Nephron progenitor cell (in vitro differentiated cells): Measurements from ENCODE around the gene PLCL1.

Source experiments
- DNase-seq: peaks from one replicate; pipeline ENCODE4 v3.0.0; 2021
- H3K27ac Mint-ChIP-seq: 2 replicates; pipeline ENCODE4 v1.8.0; 2021; ENCODE audit warnings: mild to moderate bottlenecking, moderate library complexity, mixed read lengths
- H3K27me3 Mint-ChIP-seq: 2 replicates; pipeline ENCODE4 v1.8.0; 2021; ENCODE audit warnings: mild to moderate bottlenecking, low read depth, mixed read lengths; ENCODE audit not compliant: poor library complexity
- H3K36me3 Mint-ChIP-seq: 2 replicates; pipeline ENCODE4 v1.8.0; 2021; ENCODE audit warnings: low read depth, mixed read lengths
- H3K4me1 Mint-ChIP-seq: 2 replicates; pipeline ENCODE4 v1.8.0; 2021; ENCODE audit warnings: mixed read lengths
- H3K4me3 Mint-ChIP-seq: 2 replicates; pipeline ENCODE4 v1.8.0; 2021; ENCODE audit warnings: mild to moderate bottlenecking, moderate library complexity, mixed read lengths
- H3K9me3 Mint-ChIP-seq: 2 replicates; pipeline ENCODE4 v1.8.0; 2021; ENCODE audit warnings: mild to moderate bottlenecking, moderate library complexity, mixed read lengths
- CTCF ChIP-seq: fragments of 200-600 bp; sonication (generic); IDR thresholded peaks from 2 replicates; pipeline ENCODE4 v1.5.0; 2021; ENCODE audit warnings: antibody characterized with exemption

Gene PLCL1

GRCh38 chr2:197891897-197892442, 87.6 kb downstream of the PLCL1 start:
- no peak overlapping the region for H3K4me3 Mint-ChIP-seq
- H3K36me3 Mint-ChIP-seq = no peaks in the 10 kb centered on the region
- no peak for DNase-seq
- no peaks in the 10 kb centered on the region for H3K27me3 Mint-ChIP-seq
- H3K4me1 Mint-ChIP-seq = peaks cover 18% of the 10 kb centered on the region
- no peak overlapping the region for H3K27ac Mint-ChIP-seq
- TF ChIP-seq CTCF = no peak
- H3K9me3 Mint-ChIP-seq = no peaks in the 10 kb centered on the region

- Mint-ChIP-seq H3K9me3 (no peaks in the 10 kb centered on the region), H3K27ac (no peak overlapping the region), H3K27me3 (no peaks in the 10 kb centered on the region), H3K4me3 (no peak overlapping the region), H3K36me3 (no peaks in the 10 kb centered on the region), H3K4me1 (peaks cover 13% of the 10 kb centered on the region)
- no peak for TF ChIP-seq CTCF
- DNase-seq = no peak
Measured at GRCh38 chr2:197893403-197894177, 89.2 kb downstream of the PLCL1 start.

GRCh38 chr2:197894751-197895274, 90.4 kb downstream of the PLCL1 start:
- no peak for TF ChIP-seq CTCF
- Mint-ChIP-seq H3K4me1 (peaks cover 5% of the 10 kb centered on the region), H3K27ac (no peak overlapping the region), H3K27me3 (no peaks in the 10 kb centered on the region), H3K4me3 (no peak overlapping the region), H3K36me3 (no peaks in the 10 kb centered on the region), H3K9me3 (no peaks in the 10 kb centered on the region)
- no peak for DNase-seq

GRCh38 chr2:197897960-197898678, 93.7 kb downstream of the PLCL1 start:
- no peak for TF ChIP-seq CTCF
- Mint-ChIP-seq H3K9me3 (no peaks in the 10 kb centered on the region), H3K4me1 (peaks cover 5% of the 10 kb centered on the region), H3K27ac (no peak overlapping the region), H3K36me3 (no peaks in the 10 kb centered on the region), H3K4me3 (no peak overlapping the region), H3K27me3 (no peaks in the 10 kb centered on the region)
- DNase-seq = no peak

GRCh38 chr2:197904446-197904845, 100.1 kb downstream of the PLCL1 start:
- H3K4me3 Mint-ChIP-seq = no peak overlapping the region
- no peaks in the 10 kb centered on the region for H3K36me3 Mint-ChIP-seq
- H3K27me3 Mint-ChIP-seq = no peaks in the 10 kb centered on the region
- DNase-seq = no peak
- H3K27ac Mint-ChIP-seq = no peak overlapping the region
- TF ChIP-seq CTCF = no peak
- no peaks in the 10 kb centered on the region for H3K4me1 Mint-ChIP-seq
- H3K9me3 Mint-ChIP-seq = no peaks in the 10 kb centered on the region
